Neural progenitor cell (in vitro differentiated cells): ENCODE measurements around the gene MYLK3. TPM values are rescaled to one million over a fixed set of nuclear protein-coding genes. Genes with fewer than 3 reads are reported as not detected.

Experiments
- DNase-seq: peaks from one replicate; pipeline ENCODE4 v3.0.0-alpha.2; 2016; ENCODE audit warnings: low spot score
- H2AFZ ChIP-seq: fragments of 200-600 bp; sonication (generic); replicated peaks from 2 replicates; pipeline ENCODE4 v1.6.1; 2016; ENCODE audit warnings: antibody characterized with exemption
- H3F3A ChIP-seq: fragments of 200-600 bp; sonication (generic); 2 replicates; pipeline ENCODE4 v1.6.1; 2016; ENCODE audit warnings: antibody characterized with exemption, low read depth
- H3K27ac ChIP-seq: fragments of 200-600 bp; sonication (generic); 2 replicates; pipeline ENCODE4 v1.5.1; 2016; ENCODE audit warnings: mild to moderate bottlenecking
- H3K27me3 ChIP-seq: fragments of 200-600 bp; sonication (generic); 2 replicates; pipeline ENCODE4 v1.6.1; 2016; ENCODE audit warnings: mild to moderate bottlenecking, moderate library complexity
- H3K36me3 ChIP-seq: fragments of 200-600 bp; sonication (generic); 2 replicates; pipeline ENCODE4 v1.5.1; 2016
- H3K4me1 ChIP-seq: fragments of 200-600 bp; sonication (generic); 2 replicates; pipeline ENCODE4 v1.6.1; 2016; ENCODE audit warnings: mixed run types
- H3K4me2 ChIP-seq: fragments of 200-600 bp; sonication (generic); 2 replicates; pipeline ENCODE4 v1.6.1; 2016
- H3K4me3 ChIP-seq: fragments of 200-600 bp; sonication (generic); 2 replicates; pipeline ENCODE4 v1.5.1; 2016
- H3K79me2 ChIP-seq: fragments of 200-600 bp; sonication (generic); 2 replicates; pipeline ENCODE4 v1.6.1; 2016; ENCODE audit warnings: low read depth
- H3K9ac ChIP-seq: fragments of 200-600 bp; sonication (generic); 2 replicates; pipeline ENCODE4 v1.6.1; 2016
- H3K9me3 ChIP-seq: fragments of 200-600 bp; sonication (generic); 2 replicates; pipeline ENCODE4 v1.5.1; 2016; ENCODE audit warnings: low read depth
- H4K20me1 ChIP-seq: fragments of 200-600 bp; sonication (generic); 2 replicates; pipeline ENCODE4 v1.6.1; 2016; ENCODE audit warnings: low read depth
- H3K27ac Mint-ChIP-seq: 3 replicates; pipeline ENCODE4 v1.8.0; 2021; ENCODE audit warnings: mixed read lengths
- H3K27me3 Mint-ChIP-seq: 2 replicates; pipeline ENCODE4 v1.8.0; 2022; ENCODE audit warnings: low read depth, mild to moderate bottlenecking, inconsistent platforms, moderate library complexity, mixed read lengths; ENCODE audit not compliant: insufficient read depth
- H3K36me3 Mint-ChIP-seq: 3 replicates; pipeline ENCODE4 v1.8.0; 2021; ENCODE audit warnings: mixed read lengths
- H3K4me1 Mint-ChIP-seq: 3 replicates; pipeline ENCODE4 v1.8.0; 2021; ENCODE audit warnings: mixed read lengths
- H3K4me3 Mint-ChIP-seq: 3 replicates; pipeline ENCODE4 v1.8.0; 2021; ENCODE audit warnings: mild to moderate bottlenecking, moderate library complexity, mixed read lengths
- H3K9me3 Mint-ChIP-seq: 3 replicates; pipeline ENCODE4 v1.8.0; 2020; ENCODE audit warnings: mixed read lengths
- EZH2 ChIP-seq: fragments of 200-600 bp; sonication (generic); IDR thresholded peaks from 2 replicates; pipeline ENCODE4 v1.6.1; 2017; ENCODE audit warnings: antibody characterized with exemption, mild to moderate bottlenecking, moderate library complexity
- EZH2phosphoT487 ChIP-seq: fragments of 200-600 bp; sonication (generic); IDR thresholded peaks from 2 replicates; pipeline ENCODE4 v1.6.1; 2017; ENCODE audit warnings: antibody characterized with exemption
- total RNA-seq: library from RNA; depleted of rRNA; stranded (reverse); fragments of >200 nt; gene quantifications from 2 replicates; pipeline ENCODE4 v1.2.3, GENCODE V29; 2015; ENCODE audit warnings: low replicate concordance
- TF ChIP-seq, protein P1 (sequence below): fragments of 200-600 bp; sonication (generic); IDR thresholded peaks from 2 replicates; pipeline ENCODE4 v1.5.1; 2017; ENCODE audit warnings: antibody characterized with exemption, mild to moderate bottlenecking

MYLK3 gene
- total RNA-seq, 1 donor from 2014 or later: 1.6 TPM

DNA sequence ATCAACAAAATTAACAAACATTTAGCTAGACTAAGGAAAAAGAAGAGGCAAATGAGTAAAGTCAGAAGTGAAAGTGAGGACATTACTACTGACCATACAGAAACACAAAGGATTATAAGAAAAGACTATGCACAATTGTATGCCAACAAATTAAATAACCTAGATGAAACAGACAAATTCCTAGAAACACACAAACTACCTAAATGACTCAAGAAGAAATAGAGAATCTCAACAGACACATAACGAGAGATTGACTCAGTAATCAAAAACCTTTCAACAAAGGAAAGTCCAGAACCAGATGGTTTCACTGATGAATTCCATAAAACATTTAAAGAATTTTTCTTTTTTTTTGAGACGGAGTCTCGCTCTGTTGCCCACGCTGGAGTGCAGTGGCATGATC lies 35.7 kb upstream of the MYLK3 start:
- H3K9ac ChIP-seq: no peak overlapping the region
- no peaks in the 10 kb centered on the region for H3K9me3 ChIP-seq
- Mint-ChIP-seq H3K9me3 (peaks cover 19% of the 10 kb centered on the region), H3K27me3 (no peaks in the 10 kb centered on the region), H3K27ac (no peak overlapping the region), H3K4me1 (peaks cover 3% of the 10 kb centered on the region), H3K36me3 (peaks cover 9% of the 10 kb centered on the region), H3K4me3 (no peak overlapping the region)
- H3K4me2 ChIP-seq: no peak overlapping the region
- H3K79me2 ChIP-seq: no peaks in the 10 kb centered on the region
- H3K27me3 ChIP-seq: no peaks in the 10 kb centered on the region
- TF ChIP-seq, protein P1, sequence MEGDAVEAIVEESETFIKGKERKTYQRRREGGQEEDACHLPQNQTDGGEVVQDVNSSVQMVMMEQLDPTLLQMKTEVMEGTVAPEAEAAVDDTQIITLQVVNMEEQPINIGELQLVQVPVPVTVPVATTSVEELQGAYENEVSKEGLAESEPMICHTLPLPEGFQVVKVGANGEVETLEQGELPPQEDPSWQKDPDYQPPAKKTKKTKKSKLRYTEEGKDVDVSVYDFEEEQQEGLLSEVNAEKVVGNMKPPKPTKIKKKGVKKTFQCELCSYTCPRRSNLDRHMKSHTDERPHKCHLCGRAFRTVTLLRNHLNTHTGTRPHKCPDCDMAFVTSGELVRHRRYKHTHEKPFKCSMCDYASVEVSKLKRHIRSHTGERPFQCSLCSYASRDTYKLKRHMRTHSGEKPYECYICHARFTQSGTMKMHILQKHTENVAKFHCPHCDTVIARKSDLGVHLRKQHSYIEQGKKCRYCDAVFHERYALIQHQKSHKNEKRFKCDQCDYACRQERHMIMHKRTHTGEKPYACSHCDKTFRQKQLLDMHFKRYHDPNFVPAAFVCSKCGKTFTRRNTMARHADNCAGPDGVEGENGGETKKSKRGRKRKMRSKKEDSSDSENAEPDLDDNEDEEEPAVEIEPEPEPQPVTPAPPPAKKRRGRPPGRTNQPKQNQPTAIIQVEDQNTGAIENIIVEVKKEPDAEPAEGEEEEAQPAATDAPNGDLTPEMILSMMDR: no peak
- H3K4me1 ChIP-seq: peaks cover 6% of the 10 kb centered on the region
- H3K4me3 ChIP-seq: no peak overlapping the region
- H4K20me1 ChIP-seq: no peaks in the 10 kb centered on the region
- H3F3A ChIP-seq: peaks cover under 1% of the 10 kb centered on the region
- H3K27ac ChIP-seq: no peak overlapping the region
- no peak overlapping the region for H2AFZ ChIP-seq
- no peaks in the 10 kb centered on the region for H3K36me3 ChIP-seq
- no peak for DNase-seq

DNA sequence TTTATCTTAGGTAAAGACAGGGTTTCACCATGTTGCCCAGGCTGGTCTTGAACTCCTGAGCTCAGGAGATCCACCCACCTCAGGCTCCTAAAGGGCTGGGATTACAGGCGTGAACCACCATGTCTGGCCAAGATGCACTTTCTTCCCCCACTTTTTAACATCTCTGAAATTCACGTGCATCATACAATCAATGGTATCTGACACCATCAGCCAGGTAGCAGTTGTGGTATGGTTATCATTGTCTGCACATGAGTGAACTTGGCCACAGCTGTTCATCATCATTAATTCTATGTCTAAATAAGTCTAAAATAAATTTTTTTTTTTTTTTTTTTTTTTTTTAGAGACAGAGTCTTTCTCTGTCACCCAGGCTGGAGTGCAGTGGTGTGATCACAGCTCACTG lies 34.2 kb upstream of the MYLK3 start:
- peaks cover 20% of the 10 kb centered on the region for H3K9me3 Mint-ChIP-seq
- no peak for DNase-seq
- Histone ChIP-seq H3K4me3 (no peak overlapping the region), H2AFZ (no peak overlapping the region), H3K9me3 (no peaks in the 10 kb centered on the region), H3K9ac (no peak overlapping the region), H3K27me3 (no peaks in the 10 kb centered on the region), H4K20me1 (no peaks in the 10 kb centered on the region), H3K4me1 (peaks cover 6% of the 10 kb centered on the region), H3F3A (no peaks in the 10 kb centered on the region), H3K36me3 (no peaks in the 10 kb centered on the region), H3K27ac (no peak overlapping the region), H3K4me2 (no peak overlapping the region), H3K79me2 (no peaks in the 10 kb centered on the region)
- peaks cover 9% of the 10 kb centered on the region for H3K36me3 Mint-ChIP-seq
- H3K27ac Mint-ChIP-seq: no peak overlapping the region
- no peak overlapping the region for H3K4me3 Mint-ChIP-seq
- no peaks in the 10 kb centered on the region for H3K27me3 Mint-ChIP-seq
- H3K4me1 Mint-ChIP-seq: peaks cover 3% of the 10 kb centered on the region
- TF ChIP-seq, protein P1: no peak
- TF ChIP-seq EZH2: no peak
- TF ChIP-seq EZH2phosphoT487: no peak

DNA sequence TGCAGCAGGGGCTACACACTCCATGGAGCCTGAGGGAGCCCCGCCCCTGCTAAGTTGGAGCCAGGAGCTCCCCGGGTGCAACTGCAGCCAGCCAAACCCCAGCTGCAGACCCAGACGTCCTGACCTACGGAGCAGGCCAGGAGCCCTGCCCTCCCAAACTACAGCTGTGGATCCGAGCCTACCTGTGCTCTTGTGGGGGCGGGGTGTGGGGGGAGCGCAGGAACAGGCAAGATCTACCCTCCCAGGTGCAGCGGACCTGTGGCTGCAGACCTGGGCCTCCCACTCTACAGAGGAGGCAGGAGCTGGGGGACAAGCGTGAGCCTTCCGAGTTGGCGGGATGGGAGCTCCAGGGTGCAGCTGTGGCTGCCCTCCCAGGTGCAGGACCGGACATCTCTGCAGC lies 29.7 kb upstream of the MYLK3 start:
- Histone ChIP-seq H3K4me2 (no peak overlapping the region), H3K79me2 (no peaks in the 10 kb centered on the region), H3K4me3 (no peak overlapping the region), H3K27ac (no peak overlapping the region), H3K9me3 (no peaks in the 10 kb centered on the region), H4K20me1 (no peaks in the 10 kb centered on the region), H3K4me1 (no peaks in the 10 kb centered on the region), H2AFZ (no peak overlapping the region), H3F3A (no peaks in the 10 kb centered on the region), H3K9ac (no peak overlapping the region), H3K36me3 (no peaks in the 10 kb centered on the region), H3K27me3 (no peaks in the 10 kb centered on the region)
- no peaks in the 10 kb centered on the region for H3K4me1 Mint-ChIP-seq
- no peak for TF ChIP-seq EZH2
- TF ChIP-seq EZH2phosphoT487: no peak
- TF ChIP-seq, protein P1: no peak
- peaks cover 6% of the 10 kb centered on the region for H3K36me3 Mint-ChIP-seq
- H3K9me3 Mint-ChIP-seq: peaks cover 12% of the 10 kb centered on the region
- no peaks in the 10 kb centered on the region for H3K27me3 Mint-ChIP-seq
- no peak overlapping the region for H3K27ac Mint-ChIP-seq
- DNase-seq: no peak
- no peak overlapping the region for H3K4me3 Mint-ChIP-seq

DNA sequence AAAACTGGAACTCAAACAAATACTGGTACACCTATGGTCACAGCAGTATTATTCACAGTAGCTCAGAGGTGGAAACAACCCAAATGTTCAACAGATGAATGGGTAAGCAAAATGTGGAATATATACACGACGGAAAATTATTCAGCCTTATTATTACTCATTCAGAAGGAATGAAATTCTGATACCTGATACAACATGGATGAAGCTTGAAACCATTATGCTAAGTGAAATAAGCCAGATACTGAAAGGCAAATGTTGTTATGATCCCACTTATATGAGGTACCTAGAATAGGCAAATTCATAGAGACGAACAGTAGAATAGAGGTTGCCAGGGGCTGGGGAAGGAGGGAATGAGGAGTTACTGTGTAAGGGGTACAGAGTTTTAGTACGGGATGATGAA lies 27.1 kb upstream of the MYLK3 start:
- Mint-ChIP-seq H3K27me3 (no peaks in the 10 kb centered on the region), H3K4me1 (no peaks in the 10 kb centered on the region), H3K36me3 (peaks cover 6% of the 10 kb centered on the region), H3K9me3 (peaks cover 11% of the 10 kb centered on the region), H3K27ac (no peak overlapping the region), H3K4me3 (no peak overlapping the region)
- Histone ChIP-seq H4K20me1 (no peaks in the 10 kb centered on the region), H3K9me3 (no peaks in the 10 kb centered on the region), H3K79me2 (no peaks in the 10 kb centered on the region), H3K9ac (no peak overlapping the region), H3K4me3 (no peak overlapping the region), H3K36me3 (no peaks in the 10 kb centered on the region), H3K27me3 (no peaks in the 10 kb centered on the region), H3F3A (no peaks in the 10 kb centered on the region), H3K4me1 (no peaks in the 10 kb centered on the region), H3K27ac (no peak overlapping the region), H2AFZ (no peak overlapping the region), H3K4me2 (no peak overlapping the region)
- TF ChIP-seq, protein P1: no peak
- TF ChIP-seq EZH2: no peak
- TF ChIP-seq EZH2phosphoT487: no peak
- no peak for DNase-seq
